ENCODE results near the gene GPR25. TPM values are rescaled to one million over a fixed set of nuclear protein-coding genes. Genes with fewer than 3 reads are reported as not detected.

Gene GPR25
- total and polyA plus RNA-seq, 2 of the 4 experiments (the other 2 are of a cell fraction) = not detected

DNA sequence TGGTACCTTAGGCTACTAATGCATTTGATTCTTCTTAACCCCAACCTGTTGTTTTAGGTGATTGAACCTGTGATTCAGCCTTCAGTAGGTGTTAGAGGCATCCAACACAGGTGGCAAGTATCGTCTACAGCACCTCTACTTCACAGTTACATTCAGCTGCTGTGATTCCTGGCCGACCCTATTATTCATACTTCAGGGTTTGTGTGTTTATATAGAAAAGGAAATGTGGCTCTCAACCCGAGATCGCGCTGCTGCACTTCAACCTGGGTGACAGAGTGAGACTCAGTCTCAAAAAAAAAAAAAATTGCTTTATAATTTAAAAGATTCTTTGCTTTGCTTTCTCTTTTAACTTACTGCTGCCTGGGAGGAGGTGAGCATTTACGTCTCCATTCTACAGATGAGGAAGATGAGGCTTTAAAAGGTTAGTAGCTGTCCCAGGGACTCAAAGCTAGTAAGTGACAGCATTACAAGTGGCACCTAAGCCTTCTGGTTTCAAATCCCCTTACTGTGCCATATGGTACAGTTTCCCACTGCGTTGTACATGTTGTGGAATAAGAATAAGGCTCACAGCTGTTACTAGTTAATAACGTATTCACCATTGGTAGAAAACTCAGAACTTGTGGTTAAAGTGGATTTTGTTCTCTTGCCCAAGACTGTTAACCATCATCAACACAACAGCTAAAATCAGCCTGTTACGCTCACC lies 9.9 kb upstream of the GPR25 start:
- no peak overlapping the region for H2AFZ ChIP-seq (replicated peaks; ENCODE audit: low read length, poor library complexity)
- H3K36me3 ChIP-seq (ENCODE audit: control insufficient read depth, insufficient read depth, low read length) = peaks cover 16% of the 10 kb centered on the region
- H3K27ac ChIP-seq (ENCODE audit: insufficient read depth, low read length) = no peak overlapping the region
- H4K5ac ChIP-seq (ENCODE audit: low read depth, low read length) = no peak overlapping the region
- no peak overlapping the region for H3K56ac ChIP-seq (ENCODE audit: extremely low read depth, insufficient read depth, low read length)
- H3K27me3 ChIP-seq (ENCODE audit: control insufficient read depth, insufficient read depth, low read length) = 0 out of 2 replicates have a peak, but pooled peaks cover 2% of the 10 kb centered on the region
- no CpG with 5 or more reads among the region's 9 CpGs for WGBS, 2 experiments (ENCODE audit: extremely low coverage in 2 of 2, insufficient read length in 1 of 2)
- POLR2A ChIA-PET (ENCODE audit: unreplicated experiment) = no interaction called here
- ATAC-seq (ENCODE audit: low read depth) (no peak), DNase-seq (no peak)
- H3K4me2 ChIP-seq (ENCODE audit: low read depth, low read length) = no peak overlapping the region
- TF ChIP-seq MAFK (IDR thresholded peaks at IDR 0.05; ENCODE audit: low read depth, low read length) (no peak), SMC3 (IDR thresholded peaks at IDR 0.05; ENCODE audit: low read depth, low read length) (no peak), RFX5 (IDR thresholded peaks at IDR 0.05; ENCODE audit: low read depth, low read length) (no peak), RAD21 (IDR thresholded peaks at IDR 0.05; ENCODE audit: low read length) (no peak), FOS (IDR thresholded peaks at IDR 0.05; ENCODE audit: low read depth, low read length) (no peak)
- TF ChIP-seq, protein P1, sequence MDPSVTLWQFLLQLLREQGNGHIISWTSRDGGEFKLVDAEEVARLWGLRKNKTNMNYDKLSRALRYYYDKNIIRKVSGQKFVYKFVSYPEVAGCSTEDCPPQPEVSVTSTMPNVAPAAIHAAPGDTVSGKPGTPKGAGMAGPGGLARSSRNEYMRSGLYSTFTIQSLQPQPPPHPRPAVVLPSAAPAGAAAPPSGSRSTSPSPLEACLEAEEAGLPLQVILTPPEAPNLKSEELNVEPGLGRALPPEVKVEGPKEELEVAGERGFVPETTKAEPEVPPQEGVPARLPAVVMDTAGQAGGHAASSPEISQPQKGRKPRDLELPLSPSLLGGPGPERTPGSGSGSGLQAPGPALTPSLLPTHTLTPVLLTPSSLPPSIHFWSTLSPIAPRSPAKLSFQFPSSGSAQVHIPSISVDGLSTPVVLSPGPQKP (IDR thresholded peaks at IDR 0.05; ENCODE audit: borderline replicate concordance, low read depth, low read length) = no peak
- H2BK5ac ChIP-seq (ENCODE audit: low read depth, low read length, poor library complexity, severe bottlenecking) = no peak overlapping the region
- H2AK5ac ChIP-seq (ENCODE audit: low read depth, low read length) = no peak overlapping the region
- H2AK9ac ChIP-seq (replicated peaks; ENCODE audit: low read depth, low read length, poor library complexity) = no peak overlapping the region
- no peak overlapping the region for H2BK120ac ChIP-seq (ENCODE audit: low read depth, low read length)
- H4K91ac ChIP-seq (ENCODE audit: insufficient read depth, low read depth, low read length) = no peak overlapping the region
- peaks cover 4% of the 10 kb centered on the region; the same call in 1 of the 2 replicates for H3K4me1 ChIP-seq (ENCODE audit: control insufficient read depth, insufficient read depth, low read length)
- dilution Hi-C loops (cut with HindIII; ENCODE audit: low sequenced_read_pairs, unreplicated experiment) = no loop called here
- CTCF ChIA-PET = no interaction called here
- no peak overlapping the region for H3K4ac ChIP-seq (ENCODE audit: low read depth, low read length)
- H3K18ac ChIP-seq (ENCODE audit: low read depth, low read length) = no peak overlapping the region
- H3K23ac ChIP-seq (ENCODE audit: low read depth, low read length) = no peak overlapping the region
- H3K9ac ChIP-seq (ENCODE audit: low read depth, low read length) = no peak overlapping the region
- H2BK15ac ChIP-seq (ENCODE audit: low read depth, low read length) = no peak overlapping the region
- BruUV-seq (replicated peaks) = no TSS peak
- no peak overlapping the region for H4K8ac ChIP-seq (ENCODE audit: low read depth in 2 of 2, low read length in 2 of 2)
- in situ Hi-C loops (cut with MboI; ENCODE audit: low sequenced_read_pairs) = no loop called here
- no peaks in the 10 kb centered on the region for H3K79me1 ChIP-seq (ENCODE audit: low read depth in 1 of 2, low read length in 2 of 2)
- no peaks in the 10 kb centered on the region for H3K9me3 ChIP-seq (ENCODE audit: control insufficient read depth, insufficient read depth, low read length)
- intact Hi-C loops (cut with micrococcal nuclease) = no loop called here
- no peaks in the 10 kb centered on the region for H3K9me1 ChIP-seq (ENCODE audit: insufficient read depth, low read length)
- no peak overlapping the region for H2BK20ac ChIP-seq (ENCODE audit: low read depth, low read length)
- no peak overlapping the region for H3K14ac ChIP-seq (replicated peaks; ENCODE audit: low read depth, low read length)
- no peaks in the 10 kb centered on the region for H4K20me1 ChIP-seq (ENCODE audit: insufficient read depth, low read length)
- H3K4me3 ChIP-seq (ENCODE audit: insufficient read depth, low read depth, low read length) = no peak overlapping the region

All from IMR-90 (cell line).